ENCODE measurements around the gene MLLT3. TPM values are rescaled to one million over a fixed set of nuclear protein-coding genes. Genes with fewer than 3 reads are reported as not detected.

The MLLT3 gene
- total RNA-seq, 1 experiment from 2014 or later, result 7.0 TPM

GRCh38 chr9:20376042-20376441, 246.3 kb downstream of the MLLT3 start:
- CTCF ChIA-PET, result interaction anchor here (0.7 kb wide), 1 partner anchor 188 kb away, joined by 3 read pairs; no protein-coding TSS in a partner anchor
- Mint-ChIP-seq H3K4me1 (no peaks in the 10 kb centered on the region), H3K36me3 (no peaks in the 10 kb centered on the region), H3K4me3 (no peak overlapping the region), H3K9me3 (peaks cover 6% of the 10 kb centered on the region; the same call in 1 of the 2 replicates), H3K27me3 (ENCODE audit: low read depth) (no peaks in the 10 kb centered on the region), H3K27ac (no peak overlapping the region)
- TF ChIP-seq ZBTB43 (CRISPR knock-in tag; IDR thresholded peaks at IDR 0.05) (no peak), PRDM15 (CRISPR knock-in tag; IDR thresholded peaks at IDR 0.05) (no peak), GTF2I (CRISPR knock-in tag; conservative IDR thresholded peaks at IDR 0.05) (no peak), ZNF263 (CRISPR knock-in tag; IDR thresholded peaks at IDR 0.05; ENCODE audit: low read depth) (no peak), ATF2 (CRISPR knock-in tag; IDR thresholded peaks at IDR 0.05; ENCODE audit: borderline replicate concordance, low read depth) (no peak), MYBL2 (CRISPR knock-in tag; IDR thresholded peaks at IDR 0.05) (no peak), ESRRA (CRISPR knock-in tag; IDR thresholded peaks at IDR 0.05; ENCODE audit: borderline replicate concordance) (no peak), HMGXB4 (CRISPR knock-in tag; IDR thresholded peaks at IDR 0.05) (no peak), STAT6 (CRISPR knock-in tag; conservative IDR thresholded peaks at IDR 0.05; ENCODE audit: low read depth) (no peak), ZNF512 (CRISPR knock-in tag; IDR thresholded peaks at IDR 0.05; ENCODE audit: borderline replicate concordance) (no peak), KAT7 (CRISPR knock-in tag; IDR thresholded peaks at IDR 0.05; ENCODE audit: borderline replicate concordance) (no peak), ZNF121 (CRISPR knock-in tag; IDR thresholded peaks at IDR 0.05) (no peak), ATF6 (CRISPR knock-in tag; IDR thresholded peaks at IDR 0.05) (no peak), IRF1 (CRISPR knock-in tag; IDR thresholded peaks at IDR 0.05) (no peak), ZNF232 (CRISPR knock-in tag; IDR thresholded peaks at IDR 0.05) (no peak)
- POLR2A ChIA-PET, result no interaction called here
- no peak for DNase-seq (ENCODE audit: low spot score)
- ATAC-seq, result no peak
